Right atrium auricular region (tissue), 2 donors: ENCODE measurements around the gene ADGRD2. TPM values are rescaled to one million over a fixed set of nuclear protein-coding genes. Genes with fewer than 3 reads are reported as not detected.

Experiments used
- DNase-seq: peaks from one replicate; pipeline ENCODE4 v3.0.0-alpha.2; 2019; ENCODE audit warnings: low spot score
- H3K27ac ChIP-seq, 2 donors: fragments of 200-600 bp; sonication (generic); 1 replicate in 1 of 2; 2 replicates in 1 of 2; pipeline ENCODE4 v1.5.1; 2016 to 2019
- H3K27me3 ChIP-seq, 2 donors: fragments of 200-600 bp; sonication (generic); one replicate each; pipeline versions ENCODE4 v1.5.1 to v1.6.0; 2017 to 2019
- H3K36me3 ChIP-seq: fragments of 200-600 bp; sonication (generic); one replicate; pipeline ENCODE4 v1.5.1; 2016
- H3K4me1 ChIP-seq, 2 donors: fragments of 200-600 bp; sonication (generic); one replicate each; pipeline versions ENCODE4 v1.5.1 to v1.6.0; 2017 to 2019
- H3K4me3 ChIP-seq, 2 donors: fragments of 200-600 bp; sonication (generic); 1 replicate in 1 of 2; 2 replicates in 1 of 2; pipeline ENCODE4 v1.5.1; 2017 to 2019; ENCODE audit warnings: mild to moderate bottlenecking in 1 of 2, moderate library complexity in 1 of 2
- H3K9me3 ChIP-seq, 2 donors: fragments of 200-600 bp; sonication (generic); one replicate each; pipeline ENCODE4 v1.5.1; 2019
- total RNA-seq, 2 donors: library from RNA; depleted of rRNA; stranded (reverse); fragments of >200 nt; gene quantifications; one replicate each; pipeline ENCODE4 v1.1.0, GENCODE V29; 2016
- TF ChIP-seq, protein P1 (sequence below), 2 donors: fragments of 200-600 bp; sonication (generic); IDR thresholded peaks; one replicate each; pipeline ENCODE4 v1.5.1; 2019; ENCODE audit warnings: antibody characterized with exemption in 2 of 2

The ADGRD2 gene
- total RNA-seq, 2 donors from 2014 or later = not detected

DNA sequence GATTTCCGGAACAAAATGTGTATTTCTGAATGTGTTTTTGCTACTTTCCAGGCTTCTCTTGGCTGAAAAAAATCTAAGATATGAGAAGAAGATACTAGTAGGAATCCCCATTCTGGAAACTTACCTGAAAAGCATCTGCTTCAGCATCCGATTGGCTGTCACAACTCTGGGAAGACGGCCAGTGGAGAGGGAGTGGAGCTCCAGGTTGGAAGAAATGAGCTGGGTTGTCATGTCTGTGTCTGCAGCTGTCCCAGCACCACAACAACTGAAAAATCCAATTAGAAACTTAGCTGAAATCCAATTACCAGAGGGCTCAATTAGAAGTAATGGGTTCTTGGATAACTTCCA lies 38.0 kb upstream of the ADGRD2 start:
- no peak for DNase-seq
- no peak overlapping the region for H3K4me3 ChIP-seq
- H3K9me3 ChIP-seq = no peaks in the 10 kb centered on the region
- H3K4me1 ChIP-seq = peaks cover 0 to 10% of the 10 kb centered on the region in 2 donors
- H3K27me3 ChIP-seq = no peaks in the 10 kb centered on the region
- TF ChIP-seq, protein P1, sequence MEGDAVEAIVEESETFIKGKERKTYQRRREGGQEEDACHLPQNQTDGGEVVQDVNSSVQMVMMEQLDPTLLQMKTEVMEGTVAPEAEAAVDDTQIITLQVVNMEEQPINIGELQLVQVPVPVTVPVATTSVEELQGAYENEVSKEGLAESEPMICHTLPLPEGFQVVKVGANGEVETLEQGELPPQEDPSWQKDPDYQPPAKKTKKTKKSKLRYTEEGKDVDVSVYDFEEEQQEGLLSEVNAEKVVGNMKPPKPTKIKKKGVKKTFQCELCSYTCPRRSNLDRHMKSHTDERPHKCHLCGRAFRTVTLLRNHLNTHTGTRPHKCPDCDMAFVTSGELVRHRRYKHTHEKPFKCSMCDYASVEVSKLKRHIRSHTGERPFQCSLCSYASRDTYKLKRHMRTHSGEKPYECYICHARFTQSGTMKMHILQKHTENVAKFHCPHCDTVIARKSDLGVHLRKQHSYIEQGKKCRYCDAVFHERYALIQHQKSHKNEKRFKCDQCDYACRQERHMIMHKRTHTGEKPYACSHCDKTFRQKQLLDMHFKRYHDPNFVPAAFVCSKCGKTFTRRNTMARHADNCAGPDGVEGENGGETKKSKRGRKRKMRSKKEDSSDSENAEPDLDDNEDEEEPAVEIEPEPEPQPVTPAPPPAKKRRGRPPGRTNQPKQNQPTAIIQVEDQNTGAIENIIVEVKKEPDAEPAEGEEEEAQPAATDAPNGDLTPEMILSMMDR (IDR thresholded peaks at IDR 0.05) = no peak
- no peak overlapping the region for H3K27ac ChIP-seq
- H3K36me3 ChIP-seq = peaks cover 59% of the 10 kb centered on the region

DNA sequence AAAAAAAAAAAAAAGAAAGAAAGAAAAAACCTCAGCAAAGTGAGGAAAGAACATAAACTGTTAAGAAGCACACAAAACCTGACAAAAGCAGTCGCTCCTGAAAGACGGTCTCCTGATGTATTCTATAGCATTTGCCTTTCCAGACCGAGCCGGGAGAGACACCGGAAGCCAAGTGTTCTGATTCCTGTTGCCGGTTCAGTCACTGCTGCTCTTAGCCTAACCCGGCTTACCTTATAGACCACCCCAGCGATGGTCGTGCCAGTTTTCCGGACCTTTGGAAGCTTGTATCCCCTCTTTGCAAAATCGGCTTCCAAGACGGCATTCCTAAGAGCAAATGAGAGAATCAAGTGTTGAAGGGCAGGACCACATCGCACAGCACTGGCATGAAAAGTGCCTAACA lies 35.6 kb upstream of the ADGRD2 start:
- Histone ChIP-seq H3K27me3 (no peaks in the 10 kb centered on the region), H3K4me3 (peak overlapping the region; percentile 79 to 81), H3K4me1 (peaks cover 0 to 10% of the 10 kb centered on the region in 2 donors), H3K27ac (peak overlapping the region in 1 of 2 donors; percentile 58), H3K9me3 (no peaks in the 10 kb centered on the region), H3K36me3 (peaks cover 40% of the 10 kb centered on the region)
- TF ChIP-seq, protein P1 (IDR thresholded peaks at IDR 0.05) = no peak
- DNase-seq = peak; percentile 30

DNA sequence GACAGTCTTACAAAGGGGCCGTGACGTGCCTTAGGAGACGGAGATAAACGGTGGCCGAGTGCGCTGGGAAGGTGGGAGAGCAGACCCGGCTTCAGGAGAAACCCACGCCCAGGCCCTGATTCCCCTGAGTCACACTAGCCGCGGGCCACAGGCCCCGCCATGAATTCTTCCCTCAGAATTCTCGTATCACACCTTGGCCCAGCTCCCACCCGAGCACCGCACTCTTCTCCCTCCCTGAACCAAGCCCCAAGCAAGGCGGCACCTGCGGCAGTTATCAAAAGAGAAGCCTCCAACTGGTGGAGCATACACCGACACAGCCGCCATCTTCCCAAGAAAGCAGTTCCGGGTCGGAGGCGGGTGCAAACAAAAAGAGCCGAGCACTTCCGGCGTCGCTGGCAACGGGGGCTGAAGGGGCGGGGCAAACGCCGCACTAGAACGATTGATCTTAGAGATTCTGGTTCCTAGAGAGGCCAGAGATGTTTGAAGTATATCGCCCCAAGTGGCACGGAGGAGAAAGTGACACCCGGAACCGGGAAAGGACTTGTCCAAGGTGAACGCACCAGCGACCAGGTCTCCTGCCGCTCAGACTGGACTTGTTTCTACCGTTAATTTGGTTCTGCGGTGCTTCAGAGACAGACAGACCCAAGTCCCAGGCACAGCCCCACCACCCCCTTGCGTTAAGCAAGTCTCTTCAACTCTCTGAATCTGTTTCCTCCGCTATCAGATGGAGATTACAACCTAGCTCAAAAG lies 35.0 kb upstream of the ADGRD2 start, which contains the start of gene PSMB7:
Gene PSMB7 (minus strand): TSS at position 341 of the 750 bp plus-strand sequence. CDS start 17 bp downstream, at position 324.
- Histone ChIP-seq H3K27me3 (no peaks in the 10 kb centered on the region), H3K9me3 (no peaks in the 10 kb centered on the region), H3K4me3 (peak within 1 kb of the TSS; percentile 79 to 81), H3K4me1 (peaks cover 0 to 10% of the 10 kb centered on the region in 2 donors), H3K36me3 (peaks cover 40% of the 10 kb centered on the region), H3K27ac (peak within 1 kb of the TSS; percentile 40 to 58)
- TF ChIP-seq, protein P1 (IDR thresholded peaks at IDR 0.05) = peak; percentile 74 to 95
- peak; percentile 97 for DNase-seq

DNA sequence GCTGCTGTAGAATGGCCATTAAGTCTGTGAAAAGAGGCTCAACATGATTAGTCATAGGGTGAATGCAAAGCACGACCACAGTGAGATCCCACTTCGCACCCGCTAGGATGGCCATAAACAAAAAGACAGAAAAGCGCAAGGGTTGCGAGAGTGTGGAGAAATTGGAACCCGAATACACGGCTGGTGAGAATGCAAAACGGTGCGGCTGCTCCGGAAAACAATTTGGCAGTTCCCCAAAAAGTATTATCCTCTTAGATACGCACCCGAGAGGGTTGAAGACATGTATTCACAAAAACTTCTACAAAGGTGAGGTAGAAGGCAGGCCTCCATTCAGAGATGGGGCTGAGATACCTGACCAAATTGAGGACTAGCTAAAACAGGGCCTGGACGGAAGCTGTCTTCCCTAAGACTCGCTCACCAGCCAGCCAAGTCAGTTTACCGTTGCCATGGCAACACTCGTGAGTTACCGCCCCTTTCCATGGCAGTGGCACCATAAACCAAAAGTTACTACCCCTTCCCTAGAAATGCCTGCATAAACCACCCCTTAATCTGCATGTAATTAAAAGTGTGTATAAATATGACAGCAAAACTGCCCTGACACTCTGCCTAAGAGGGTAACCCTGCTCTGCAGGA lies 34.3 kb upstream of the ADGRD2 start:
- TF ChIP-seq, protein P1 (IDR thresholded peaks at IDR 0.05) = no peak
- Histone ChIP-seq H3K9me3 (no peaks in the 10 kb centered on the region), H3K27me3 (no peaks in the 10 kb centered on the region), H3K4me3 (peak overlapping the region; percentile 79 to 81), H3K27ac (no peak overlapping the region), H3K36me3 (peaks cover 34% of the 10 kb centered on the region), H3K4me1 (peaks cover 0 to 10% of the 10 kb centered on the region in 2 donors)
- peak; percentile 34 for DNase-seq

DNA sequence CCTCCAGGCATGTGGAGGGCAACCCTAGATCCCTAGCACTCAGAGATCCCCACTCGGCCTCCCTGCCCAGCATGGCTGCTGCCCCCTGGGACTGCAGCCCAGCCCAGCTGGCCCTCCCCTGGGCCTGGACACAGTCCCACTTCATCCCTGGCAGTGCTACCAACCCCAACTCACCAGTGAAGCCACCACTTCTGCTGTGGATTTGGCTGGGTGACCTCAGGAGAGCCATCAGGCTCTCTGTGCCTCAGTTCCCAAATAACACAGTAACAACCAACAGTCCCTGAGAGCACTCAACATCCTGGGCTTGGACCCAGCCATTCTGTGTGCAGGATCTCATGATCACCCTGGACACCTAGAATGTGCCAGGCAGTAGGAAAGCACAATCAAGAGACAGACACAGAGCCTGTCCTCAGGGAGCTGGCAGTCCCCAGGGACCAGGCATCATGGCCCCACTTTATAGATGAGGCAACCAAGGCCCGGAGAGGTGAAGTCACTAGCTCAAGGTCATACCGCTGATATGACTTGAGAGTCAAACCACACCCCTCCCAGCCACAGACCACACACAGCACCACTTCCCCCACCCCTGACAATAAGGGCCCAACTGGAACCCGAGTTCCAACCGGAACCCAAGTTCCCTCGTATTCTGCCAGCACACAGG lies 30.3 kb upstream of the ADGRD2 start:
- H3K27ac ChIP-seq = no peak overlapping the region
- no peaks in the 10 kb centered on the region for H3K4me1 ChIP-seq
- no peak for DNase-seq
- H3K36me3 ChIP-seq = no peaks in the 10 kb centered on the region
- no peaks in the 10 kb centered on the region for H3K27me3 ChIP-seq
- H3K4me3 ChIP-seq = no peak overlapping the region
- TF ChIP-seq, protein P1 (IDR thresholded peaks at IDR 0.05) = peak in 1 of 2 donors; percentile 39
- H3K9me3 ChIP-seq = no peaks in the 10 kb centered on the region
